ENCODE results near the gene ANKS1B.
"Not testable (repeated sequence)": the region's sequence is repeated elsewhere in the genome, so short reads cannot be mapped to it uniquely, and the experiment has no call there.

The ANKS1B gene

DNA sequence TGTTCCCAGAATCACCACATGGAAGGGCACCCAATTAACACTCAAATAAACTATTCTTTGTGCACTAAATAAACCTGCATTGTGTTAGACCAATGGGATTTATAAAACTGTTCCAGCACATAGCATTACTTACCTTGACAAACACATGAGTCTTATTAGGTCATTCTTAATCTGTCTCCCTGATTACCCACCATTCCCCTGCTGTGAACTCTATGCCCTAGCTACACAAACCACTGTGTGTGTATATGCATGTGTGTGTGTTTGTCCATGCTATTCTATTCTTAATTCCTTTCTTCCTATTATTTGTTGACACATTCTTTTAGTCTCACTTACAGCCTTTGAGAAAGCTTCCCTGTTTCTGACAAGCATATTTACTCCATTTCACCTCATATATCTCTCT is 640.8 kb downstream of the ANKS1B start:
- no peak for DNase-seq

DNA sequence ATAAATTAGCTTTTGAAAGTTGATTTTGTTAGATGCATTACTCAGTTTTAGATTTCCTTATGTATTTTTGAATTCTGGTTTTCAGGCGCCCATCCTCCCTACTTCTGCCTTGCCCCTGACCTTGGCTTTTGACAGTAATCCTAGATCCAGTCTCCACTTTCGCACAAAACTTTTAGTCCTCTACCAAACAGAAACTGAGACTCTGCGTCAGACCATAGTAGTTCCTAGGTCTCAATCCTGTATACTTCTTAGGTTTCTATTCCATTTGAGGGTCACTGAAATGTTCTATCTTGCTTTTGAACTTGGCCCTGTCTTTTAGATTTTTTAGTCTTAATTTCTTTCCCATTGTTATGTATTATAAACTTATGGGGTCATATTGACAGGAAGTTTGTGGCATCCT is 645.1 kb downstream of the ANKS1B start:
- DNase-seq: no peak

DNA sequence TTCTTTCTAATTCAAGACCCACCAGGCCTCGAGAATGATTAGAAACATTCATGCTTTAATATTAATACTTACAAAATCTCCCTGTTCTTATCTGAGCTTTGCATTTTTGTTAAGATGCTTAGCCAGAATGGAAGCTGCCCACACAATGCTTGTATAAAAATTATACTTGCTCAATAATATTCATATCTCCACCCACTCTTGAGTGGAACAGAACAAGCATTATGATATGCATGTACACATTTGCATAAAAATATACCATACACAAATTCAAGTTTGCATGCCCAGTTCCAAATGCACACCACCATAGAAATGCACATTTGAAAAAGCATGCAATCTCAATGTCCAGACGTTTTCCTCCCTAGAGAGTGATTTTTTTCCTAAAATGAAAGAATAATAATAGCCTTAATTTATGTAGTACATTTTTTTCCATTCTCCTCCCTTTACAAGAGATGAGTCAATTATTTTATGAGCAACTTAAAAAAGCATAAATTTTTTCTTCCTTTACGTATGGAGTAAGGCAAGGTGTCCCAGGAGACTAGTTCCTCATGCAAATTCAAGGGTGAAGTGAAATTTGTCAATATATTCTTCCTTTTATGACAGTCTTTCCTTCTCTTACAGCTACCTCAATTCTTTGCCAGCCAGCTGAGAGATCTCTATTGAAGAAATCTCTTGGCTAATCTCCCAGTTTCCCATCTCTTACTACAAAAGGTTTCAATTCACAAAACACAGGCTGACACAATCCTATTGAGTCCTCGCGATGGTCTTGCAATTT is 650.3 kb downstream of the ANKS1B start:
- DNase-seq: no peak

DNA sequence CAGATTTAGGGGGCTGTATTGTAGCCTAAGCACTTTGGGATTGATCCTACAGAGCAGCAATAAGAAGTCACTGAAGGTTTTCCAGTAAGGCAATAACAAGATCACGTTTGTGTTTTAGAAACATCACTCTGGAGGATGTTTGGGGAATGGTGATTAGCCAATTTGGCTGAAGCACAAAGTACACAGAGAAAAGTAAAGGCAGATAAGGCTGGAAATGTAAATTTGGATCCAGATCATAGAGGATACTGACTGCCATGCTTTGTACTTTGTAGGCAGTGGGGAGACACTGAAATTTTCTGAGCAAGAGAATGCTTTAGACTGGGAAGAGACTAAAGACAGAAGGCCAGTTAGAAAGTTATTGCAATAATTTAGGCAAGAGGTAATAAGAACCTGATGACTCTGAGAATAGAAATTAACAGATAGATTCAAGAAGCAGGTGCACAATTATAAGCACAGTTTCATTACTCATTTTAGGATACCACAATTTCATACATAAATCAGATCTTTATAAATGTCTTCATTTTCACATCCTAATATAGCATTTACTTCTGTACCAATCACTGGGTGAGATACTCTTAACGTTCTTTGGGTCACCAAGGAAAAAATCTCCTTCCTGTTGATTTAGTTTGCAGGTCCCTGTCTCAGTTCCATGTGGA is 651.7 kb downstream of the ANKS1B start:
- no peak for DNase-seq

DNA sequence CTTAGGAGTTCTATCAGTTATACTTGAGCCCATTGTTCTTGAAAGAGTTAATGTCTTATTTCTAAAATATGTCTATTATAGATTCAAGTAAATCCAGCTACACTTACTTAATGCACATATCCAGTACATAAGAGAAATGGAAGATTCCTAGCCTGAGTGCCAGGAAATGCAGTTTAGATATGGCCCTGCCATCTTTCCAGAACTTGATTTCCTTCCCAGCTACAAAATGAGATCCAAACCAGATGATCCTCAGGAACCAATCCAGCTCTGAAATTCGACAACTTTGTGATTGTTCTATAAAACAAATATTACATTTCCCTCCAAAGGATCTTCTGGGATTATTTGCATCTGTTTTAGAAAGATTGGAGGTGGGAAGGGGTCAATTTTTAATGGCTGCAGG is 654.5 kb downstream of the ANKS1B start:
- no peak for DNase-seq

DNA sequence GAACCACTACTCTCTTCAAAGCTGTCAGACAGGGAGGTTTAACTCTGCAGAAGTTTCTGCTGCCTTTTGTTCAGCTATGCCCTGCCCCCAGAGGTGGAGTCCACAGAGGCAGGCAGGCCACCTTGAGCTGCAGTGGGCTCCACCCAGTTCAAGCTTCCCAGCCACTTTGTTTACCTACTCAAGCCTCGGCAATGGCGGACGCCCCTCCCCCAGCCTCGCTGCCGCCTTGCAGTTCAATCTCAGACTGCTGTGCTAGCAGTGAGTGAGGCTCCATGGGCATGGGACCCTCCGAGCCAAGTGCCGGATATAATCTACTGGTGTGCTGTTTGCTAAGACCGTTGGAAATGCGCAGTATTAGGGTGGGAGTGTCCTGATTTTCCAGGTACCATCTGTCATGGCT is 663.5 kb downstream of the ANKS1B start:
- not testable (repeated sequence) for DNase-seq

DNA sequence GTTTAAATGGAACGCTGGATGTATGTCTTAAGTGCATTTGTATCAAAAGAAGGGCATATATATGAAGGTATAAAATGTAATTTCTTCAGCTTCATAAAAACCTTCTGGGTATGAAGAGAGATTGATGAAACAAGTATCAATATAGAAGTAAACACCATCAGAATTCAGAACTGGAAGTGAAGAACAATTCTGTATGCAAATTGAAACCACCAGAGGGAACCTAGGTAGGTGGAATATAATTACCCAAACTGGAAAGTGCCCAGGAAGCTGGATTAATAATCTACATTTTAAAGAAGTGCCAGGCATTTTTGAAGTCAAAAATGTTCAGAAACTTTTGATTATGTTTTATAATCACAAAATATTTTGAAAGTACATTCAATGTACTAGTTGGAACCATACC is 673.4 kb downstream of the ANKS1B start:
- DNase-seq: no peak

GRCh38 chr12:99309812-99310211 is 674.9 kb downstream of the ANKS1B start:
- DNase-seq: no peak

DNA sequence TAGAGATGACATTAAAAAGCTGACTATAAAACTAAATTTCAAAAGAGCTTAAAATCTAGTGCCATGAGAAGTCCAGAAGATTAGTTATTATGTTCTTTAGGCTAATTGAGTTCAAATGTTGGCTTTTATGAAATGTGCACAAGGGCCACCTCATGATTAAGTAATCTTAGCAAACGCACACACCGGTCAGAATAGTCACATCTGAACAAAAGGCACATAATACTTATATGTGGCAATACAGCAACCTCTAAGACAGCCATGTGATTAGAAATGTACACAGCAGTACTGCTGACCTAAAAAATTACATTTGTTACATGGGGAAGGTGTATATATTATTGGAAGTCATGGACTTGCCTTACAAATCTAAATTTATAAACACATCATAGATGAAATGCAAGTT is 681.9 kb downstream of the ANKS1B start:
- DNase-seq: no peak

DNA sequence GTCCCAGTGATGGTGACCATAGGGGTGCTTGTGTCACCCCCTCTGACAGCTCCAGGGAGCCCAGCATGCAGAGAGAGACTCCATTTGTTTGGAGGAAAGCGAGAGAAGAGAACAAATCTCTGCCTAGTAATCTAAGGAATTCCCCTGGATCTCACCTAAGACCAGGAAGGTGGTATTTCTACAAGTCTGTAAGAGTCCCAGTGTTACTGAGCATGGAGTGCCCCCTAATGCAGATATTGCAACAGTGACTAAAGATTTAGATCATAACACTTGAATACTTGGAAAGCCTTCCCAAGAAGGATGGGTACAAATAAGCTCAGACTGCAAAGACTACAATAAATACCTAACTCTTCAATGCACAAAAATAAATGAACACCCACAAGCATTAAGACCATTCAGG is 697.6 kb downstream of the ANKS1B start:
- DNase-seq: no peak

- no peak for DNase-seq
These were observed 700.6 kb downstream of the ANKS1B start for GRCh38 chr12:99284161-99284560.

DNA sequence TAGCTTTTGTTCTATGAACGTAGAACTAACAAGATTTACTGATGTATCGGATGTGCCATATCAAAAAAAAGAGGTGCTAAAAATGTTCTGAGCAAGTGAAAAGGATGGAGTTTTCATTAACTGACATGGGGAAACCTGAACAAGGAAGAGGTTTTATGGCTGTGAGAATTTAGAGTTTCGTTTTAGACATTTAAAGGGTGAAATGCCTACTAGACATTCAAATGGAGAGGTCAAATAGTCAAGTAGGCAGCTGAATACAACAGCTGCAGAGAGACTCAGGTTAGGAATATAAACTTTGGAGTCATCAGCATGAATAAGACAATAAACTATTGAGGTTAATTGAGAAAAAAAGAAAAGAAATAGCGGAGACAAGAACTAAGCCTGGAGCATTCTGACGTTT is 702.1 kb downstream of the ANKS1B start:
- DNase-seq: no peak

DNA sequence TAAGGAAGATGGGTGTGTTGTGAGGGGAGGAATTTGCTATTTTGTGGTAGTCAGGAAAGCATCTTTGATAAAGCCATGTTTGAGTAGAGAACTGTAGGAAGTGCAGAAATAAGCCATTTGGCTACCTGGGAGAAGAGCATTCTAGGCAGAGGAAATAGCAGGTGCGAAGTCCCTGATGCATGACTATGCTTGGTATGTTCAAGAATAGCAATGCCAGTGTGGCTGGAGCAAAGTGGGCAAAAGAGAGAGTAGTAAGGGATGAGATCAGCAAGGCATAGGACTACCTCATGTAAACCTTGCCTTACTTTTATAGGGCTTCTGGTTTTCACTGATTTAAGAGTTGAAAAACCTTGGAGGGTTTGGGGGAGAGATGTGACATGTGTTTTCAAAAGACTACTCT is 702.6 kb downstream of the ANKS1B start:
- DNase-seq: no peak

- no peak for DNase-seq
These were observed 703.5 kb downstream of the ANKS1B start for GRCh38 chr12:99281277-99281676.

GRCh38 chr12:99278899-99279298 is 705.8 kb downstream of the ANKS1B start:
- no peak for DNase-seq

GRCh38 chr12:99277591-99278379 is 707.0 kb downstream of the ANKS1B start:
- DNase-seq: no peak

GRCh38 chr12:99271071-99271470 is 713.7 kb downstream of the ANKS1B start:
- DNase-seq: no peak

DNA sequence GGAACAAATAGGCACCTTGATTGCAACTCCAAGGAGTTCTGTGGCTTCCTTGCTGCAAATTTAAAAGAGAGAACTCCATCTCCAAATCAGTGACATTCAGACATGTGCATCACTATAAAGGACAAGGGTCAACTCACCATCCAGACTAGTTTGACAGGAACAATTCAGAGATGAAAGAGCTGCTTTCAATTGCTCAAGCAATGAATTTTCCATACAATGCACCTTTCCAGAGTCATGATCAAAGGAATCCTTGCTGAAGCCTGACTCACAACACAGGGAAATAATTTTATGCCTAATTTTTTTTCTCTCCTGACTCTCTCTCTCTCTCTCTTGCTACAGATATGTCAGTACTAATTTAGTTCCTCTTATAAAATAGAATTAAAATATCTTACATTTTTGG is 717.7 kb downstream of the ANKS1B start:
- DNase-seq: no peak

GRCh38 chr12:99265648-99266047 is 719.1 kb downstream of the ANKS1B start:
- no peak for DNase-seq

DNA sequence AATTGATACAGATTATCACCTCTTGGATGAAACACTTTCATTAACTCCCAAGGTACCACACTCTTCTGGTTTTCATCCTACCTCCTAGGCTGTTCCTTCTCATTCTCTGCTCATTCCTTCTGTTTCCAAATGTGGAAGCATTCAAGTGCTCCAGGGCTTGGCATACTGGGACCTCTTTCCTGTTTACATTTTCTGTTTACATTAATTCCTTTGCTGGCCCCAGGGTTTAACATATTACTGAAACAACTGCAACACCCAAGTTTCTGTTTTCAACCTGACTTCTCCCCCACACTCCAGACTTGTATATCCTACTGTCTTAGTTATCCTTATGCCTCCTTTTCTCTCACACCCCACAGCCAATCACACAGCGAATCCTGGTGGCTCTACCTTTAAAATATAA is 723.5 kb downstream of the ANKS1B start:
- no peak for DNase-seq

DNA sequence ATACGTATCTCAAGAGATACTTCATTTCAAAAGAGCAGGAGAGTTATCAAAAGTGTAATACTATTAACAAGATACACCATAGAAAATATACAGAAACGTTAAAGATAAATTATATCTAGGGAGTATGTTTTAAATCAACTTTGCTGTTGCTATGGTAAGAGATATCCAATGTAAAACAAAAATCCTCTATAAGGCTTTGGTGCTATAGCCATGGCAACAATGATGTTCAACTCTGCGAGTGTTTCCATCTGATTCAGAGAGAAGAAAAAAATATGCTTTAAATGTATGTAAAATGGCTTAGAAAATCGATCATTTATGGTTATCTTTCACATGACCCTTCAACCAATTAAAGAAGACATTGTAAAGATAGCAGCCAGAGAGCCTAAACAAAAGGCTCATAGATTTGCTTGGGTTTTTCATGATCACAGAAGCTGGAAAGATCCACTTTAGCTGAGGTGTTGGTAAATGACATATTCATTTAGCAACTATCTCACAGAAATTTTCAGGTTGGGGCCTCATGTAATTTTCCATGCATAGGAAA is 724.2 kb downstream of the ANKS1B start:
- DNase-seq: no peak

GRCh38 chr12:99259040-99259934 is 725.4 kb downstream of the ANKS1B start:
- DNase-seq: no peak

GRCh38 chr12:99257672-99258071 is 727.1 kb downstream of the ANKS1B start:
- DNase-seq: no peak
